ENCODE results near the gene ARHGEF2. TPM values are rescaled to one million over a fixed set of nuclear protein-coding genes. Genes with fewer than 3 reads are reported as not detected.

The ARHGEF2 gene
- total RNA-seq, 1 donor from 2014 or later = 199 TPM

DNA sequence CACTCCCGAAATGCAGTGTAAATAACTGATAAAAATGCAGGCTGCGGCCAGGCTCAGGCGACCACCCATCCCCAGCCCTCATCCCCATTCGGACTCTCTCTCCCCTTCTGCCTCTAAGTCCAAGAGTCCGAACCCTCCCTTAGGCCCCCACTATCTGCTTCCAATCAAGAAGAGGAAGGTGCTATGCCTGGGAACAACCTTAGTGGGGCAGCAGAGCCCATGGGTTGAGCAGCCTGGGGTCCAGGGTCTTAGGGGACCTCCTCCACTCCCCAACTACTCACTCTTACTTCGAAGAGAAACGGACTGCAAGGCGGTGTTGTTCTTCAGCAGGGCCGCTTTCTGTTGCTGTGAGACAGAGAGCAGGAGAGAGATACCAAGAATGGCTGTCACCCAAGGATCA is 12.2 kb downstream of the ARHGEF2 start:
- no peak overlapping the region for H3K4me3 Mint-ChIP-seq (ENCODE audit: unreplicated experiment)
- no peaks in the 10 kb centered on the region for H3K9me3 Mint-ChIP-seq (ENCODE audit: unreplicated experiment)
- H3K27me3 Mint-ChIP-seq (ENCODE audit: unreplicated experiment) = no peaks in the 10 kb centered on the region
- H3K36me3 Mint-ChIP-seq (ENCODE audit: unreplicated experiment) = peaks cover 61% of the 10 kb centered on the region
- peak overlapping the region; percentile 62 for H3K27ac Mint-ChIP-seq (ENCODE audit: unreplicated experiment)
- DNase-seq (ENCODE audit: extremely low spot score, unreplicated experiment) = no peak
- TF ChIP-seq, protein P1, sequence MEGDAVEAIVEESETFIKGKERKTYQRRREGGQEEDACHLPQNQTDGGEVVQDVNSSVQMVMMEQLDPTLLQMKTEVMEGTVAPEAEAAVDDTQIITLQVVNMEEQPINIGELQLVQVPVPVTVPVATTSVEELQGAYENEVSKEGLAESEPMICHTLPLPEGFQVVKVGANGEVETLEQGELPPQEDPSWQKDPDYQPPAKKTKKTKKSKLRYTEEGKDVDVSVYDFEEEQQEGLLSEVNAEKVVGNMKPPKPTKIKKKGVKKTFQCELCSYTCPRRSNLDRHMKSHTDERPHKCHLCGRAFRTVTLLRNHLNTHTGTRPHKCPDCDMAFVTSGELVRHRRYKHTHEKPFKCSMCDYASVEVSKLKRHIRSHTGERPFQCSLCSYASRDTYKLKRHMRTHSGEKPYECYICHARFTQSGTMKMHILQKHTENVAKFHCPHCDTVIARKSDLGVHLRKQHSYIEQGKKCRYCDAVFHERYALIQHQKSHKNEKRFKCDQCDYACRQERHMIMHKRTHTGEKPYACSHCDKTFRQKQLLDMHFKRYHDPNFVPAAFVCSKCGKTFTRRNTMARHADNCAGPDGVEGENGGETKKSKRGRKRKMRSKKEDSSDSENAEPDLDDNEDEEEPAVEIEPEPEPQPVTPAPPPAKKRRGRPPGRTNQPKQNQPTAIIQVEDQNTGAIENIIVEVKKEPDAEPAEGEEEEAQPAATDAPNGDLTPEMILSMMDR (IDR thresholded peaks at IDR 0.05) = no peak
- peaks cover 55% of the 10 kb centered on the region for H3K4me1 Mint-ChIP-seq (ENCODE audit: unreplicated experiment)

DNA sequence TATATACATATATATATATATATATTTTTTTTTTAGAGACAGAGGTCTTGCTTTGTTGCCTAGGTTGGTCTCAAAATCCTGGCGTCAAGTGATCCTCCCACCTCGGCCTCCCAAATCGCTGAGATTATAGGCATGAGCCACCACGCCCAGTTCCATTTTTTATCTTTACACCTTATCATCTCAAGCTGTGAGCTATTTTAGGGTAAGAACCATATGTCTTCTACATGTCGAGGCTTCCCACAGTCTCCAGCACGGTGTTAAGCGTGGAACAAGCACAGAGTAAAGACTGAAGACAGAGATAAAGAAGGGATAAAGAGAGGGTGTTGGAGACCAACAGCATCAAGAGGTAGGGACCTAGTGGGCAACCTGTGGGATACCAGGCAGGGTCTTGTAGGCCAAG is 14.2 kb downstream of the ARHGEF2 start:
- Mint-ChIP-seq H3K27ac (ENCODE audit: unreplicated experiment) (no peak overlapping the region), H3K4me1 (ENCODE audit: unreplicated experiment) (peaks cover 48% of the 10 kb centered on the region), H3K4me3 (ENCODE audit: unreplicated experiment) (no peak overlapping the region)

DNA sequence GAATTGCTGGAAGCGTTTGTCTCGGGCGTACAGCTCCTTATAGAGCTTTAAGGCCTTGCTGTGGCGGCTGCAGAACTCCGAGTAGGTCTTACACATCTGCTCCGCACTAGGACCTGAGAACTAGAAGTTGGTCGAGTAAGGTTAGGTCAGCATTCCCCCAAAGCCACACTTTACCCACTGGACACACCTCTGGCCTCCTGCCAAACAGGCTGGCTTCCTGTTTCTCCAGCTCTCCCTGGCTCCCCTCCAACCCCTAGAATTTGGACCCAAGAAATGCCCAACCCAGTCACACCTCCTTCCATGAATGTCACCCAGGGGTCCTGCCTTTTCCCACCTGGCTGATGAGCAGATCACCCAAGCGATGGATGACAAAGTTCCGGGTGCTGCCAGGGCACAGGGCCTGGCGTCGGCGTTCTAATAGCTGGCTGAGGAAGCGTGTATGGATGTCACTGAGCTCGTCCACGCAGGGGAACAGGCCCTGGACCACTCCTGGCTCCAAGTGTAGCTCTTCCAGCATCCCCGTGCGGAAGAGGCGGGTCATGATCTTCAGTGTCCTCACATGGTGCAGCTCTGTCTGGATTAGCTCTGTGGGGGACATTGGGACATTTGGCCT is 15.6 kb downstream of the ARHGEF2 start:
- peak overlapping the region; percentile 83 for H3K27ac Mint-ChIP-seq (ENCODE audit: unreplicated experiment)
- no peak for DNase-seq (ENCODE audit: extremely low spot score, unreplicated experiment)

More for the DNA sequence above, 14.2 kb downstream of the ARHGEF2 start:
- TF ChIP-seq, protein P1 (IDR thresholded peaks at IDR 0.05) = no peak
- no peak for DNase-seq (ENCODE audit: extremely low spot score, unreplicated experiment)
- peaks cover 67% of the 10 kb centered on the region for H3K36me3 Mint-ChIP-seq (ENCODE audit: unreplicated experiment)
- no peaks in the 10 kb centered on the region for H3K27me3 Mint-ChIP-seq (ENCODE audit: unreplicated experiment)
- H3K9me3 Mint-ChIP-seq (ENCODE audit: unreplicated experiment) = no peaks in the 10 kb centered on the region

DNA sequence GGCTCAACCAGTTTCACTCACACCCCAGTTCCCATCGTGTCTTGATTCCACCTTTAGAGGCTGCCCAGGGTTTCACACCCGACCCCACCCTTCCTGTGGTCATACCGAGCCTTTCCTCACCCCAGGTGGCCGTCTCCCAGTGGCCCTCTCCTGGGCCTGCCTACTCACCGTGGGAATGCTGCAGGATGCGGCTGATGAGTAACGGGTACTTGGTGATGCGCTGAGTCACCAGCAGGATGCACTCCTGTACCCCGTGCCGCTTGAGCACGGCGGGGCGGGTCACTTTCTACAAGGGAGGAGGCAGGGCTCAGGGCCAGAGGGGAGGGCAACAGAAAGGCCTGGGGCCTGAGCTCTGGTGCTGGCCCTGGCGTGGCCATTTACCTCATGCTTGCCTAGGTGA is 16.4 kb downstream of the ARHGEF2 start:
- TF ChIP-seq, protein P1 (IDR thresholded peaks at IDR 0.05) = peak; percentile 50
- peaks cover 70% of the 10 kb centered on the region for H3K36me3 Mint-ChIP-seq (ENCODE audit: unreplicated experiment)
- peak overlapping the region; percentile 29 for H3K4me3 Mint-ChIP-seq (ENCODE audit: unreplicated experiment)
- H3K9me3 Mint-ChIP-seq (ENCODE audit: unreplicated experiment) = no peaks in the 10 kb centered on the region
- peaks cover 31% of the 10 kb centered on the region for H3K4me1 Mint-ChIP-seq (ENCODE audit: unreplicated experiment)
- peak overlapping the region; percentile 83 for H3K27ac Mint-ChIP-seq (ENCODE audit: unreplicated experiment)
- DNase-seq (ENCODE audit: extremely low spot score, unreplicated experiment) = no peak
- H3K27me3 Mint-ChIP-seq (ENCODE audit: unreplicated experiment) = no peaks in the 10 kb centered on the region

More for the DNA sequence above, 15.6 kb downstream of the ARHGEF2 start:
- TF ChIP-seq, protein P1 (IDR thresholded peaks at IDR 0.05) = no peak
- Mint-ChIP-seq H3K27me3 (ENCODE audit: unreplicated experiment) (no peaks in the 10 kb centered on the region), H3K4me1 (ENCODE audit: unreplicated experiment) (peaks cover 35% of the 10 kb centered on the region), H3K36me3 (ENCODE audit: unreplicated experiment) (peaks cover 67% of the 10 kb centered on the region), H3K4me3 (ENCODE audit: unreplicated experiment) (no peak overlapping the region), H3K9me3 (ENCODE audit: unreplicated experiment) (no peaks in the 10 kb centered on the region)

DNA sequence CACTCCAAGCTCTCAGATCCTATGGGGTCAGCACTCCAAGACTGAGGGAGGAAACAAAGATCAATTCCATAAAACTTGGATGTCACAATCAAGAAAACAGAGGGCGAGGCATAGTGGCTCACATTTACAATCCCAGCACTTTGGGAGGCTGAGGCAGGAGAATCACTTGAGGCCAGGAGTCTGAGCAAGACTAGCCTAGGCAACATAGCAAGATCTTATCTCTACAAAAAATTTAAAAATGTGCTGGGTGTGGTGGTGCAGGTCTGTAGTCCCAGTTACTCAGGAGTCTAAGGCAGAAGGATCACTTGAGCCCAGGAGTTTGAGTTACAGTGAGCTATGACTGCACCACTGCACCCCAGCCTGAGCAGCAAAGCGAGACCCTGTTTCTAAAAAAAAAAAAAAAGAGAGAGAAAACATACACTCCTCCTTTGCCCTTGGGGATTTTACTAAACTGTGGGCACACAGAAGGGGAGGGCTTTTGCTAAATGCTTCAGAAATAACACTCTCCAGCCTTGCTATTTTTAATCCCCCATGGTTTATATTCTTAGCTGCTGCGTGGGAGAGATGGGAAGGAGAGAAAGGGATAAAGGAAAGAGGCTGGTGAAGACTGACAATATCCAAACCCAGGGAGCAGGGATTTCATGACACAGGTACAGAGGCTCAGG is 18.1 kb downstream of the ARHGEF2 start:
- no peak overlapping the region for H3K4me3 Mint-ChIP-seq (ENCODE audit: unreplicated experiment)
- no peaks in the 10 kb centered on the region for H3K27me3 Mint-ChIP-seq (ENCODE audit: unreplicated experiment)
- H3K4me1 Mint-ChIP-seq (ENCODE audit: unreplicated experiment) = peaks cover 30% of the 10 kb centered on the region
- TF ChIP-seq, protein P1 (IDR thresholded peaks at IDR 0.05) = no peak
- no peaks in the 10 kb centered on the region for H3K9me3 Mint-ChIP-seq (ENCODE audit: unreplicated experiment)
- H3K27ac Mint-ChIP-seq (ENCODE audit: unreplicated experiment) = peak overlapping the region; percentile 83
- no peak for DNase-seq (ENCODE audit: extremely low spot score, unreplicated experiment)
- H3K36me3 Mint-ChIP-seq (ENCODE audit: unreplicated experiment) = peaks cover 60% of the 10 kb centered on the region

All from osteocyte (in vitro differentiated cells).